Ishikawa (cell line): Measurements from ENCODE around the gene SNTG2.

Source experiments
- CEBPB ChIP-seq: IDR thresholded peaks from 2 replicates; pipeline ENCODE4 v1.6.1; 2012
- CREB1 ChIP-seq: IDR thresholded peaks from 2 replicates; pipeline ENCODE4 v1.6.1; 2012; ENCODE audit warnings: low read depth
- EGR1 ChIP-seq: IDR thresholded peaks from 2 replicates; pipeline ENCODE4 v1.6.1; 2012
- EP300 ChIP-seq: IDR thresholded peaks from 2 replicates; pipeline ENCODE4 v1.6.1; 2012; ENCODE audit warnings: borderline replicate concordance
- FOXM1 ChIP-seq: IDR thresholded peaks from 2 replicates; pipeline ENCODE4 v1.6.1; 2012; ENCODE audit warnings: low read depth, borderline replicate concordance
- MAX ChIP-seq: IDR thresholded peaks from 2 replicates; pipeline ENCODE4 v1.6.1; 2012
- NFIC ChIP-seq: IDR thresholded peaks from 2 replicates; pipeline ENCODE4 v1.6.1; 2012
- RAD21 ChIP-seq: IDR thresholded peaks from 2 replicates; pipeline ENCODE4 v1.6.1; 2012; ENCODE audit warnings: low read depth
- TAF1 ChIP-seq: IDR thresholded peaks from 2 replicates; pipeline ENCODE4 v1.6.1; 2012; ENCODE audit warnings: low read depth, mild to moderate bottlenecking
- TCF12 ChIP-seq: IDR thresholded peaks from 2 replicates; pipeline ENCODE4 v1.6.1; 2012; ENCODE audit warnings: low read depth
- TEAD4 ChIP-seq: IDR thresholded peaks from 2 replicates; pipeline ENCODE4 v1.6.1; 2012
- USF1 ChIP-seq: IDR thresholded peaks from 2 replicates; pipeline ENCODE4 v1.6.1; 2012
- YY1 ChIP-seq: IDR thresholded peaks from 2 replicates; pipeline ENCODE4 v1.6.1; 2012; ENCODE audit warnings: low read depth
- ZBTB7A ChIP-seq: IDR thresholded peaks from 2 replicates; pipeline ENCODE4 v1.6.1; 2012; ENCODE audit warnings: low read depth
- TF ChIP-seq, protein P1 (sequence below): IDR thresholded peaks from 2 replicates; pipeline ENCODE4 v1.6.1; 2012; ENCODE audit warnings: low read depth, mild to moderate bottlenecking

The SNTG2 gene

GRCh38 chr2:925711-926110 is 24.9 kb upstream of the SNTG2 start:
- TF ChIP-seq ZBTB7A (no peak), MAX (no peak), USF1 (no peak), TEAD4 (no peak), CREB1 (no peak), TAF1 (no peak), FOXM1 (no peak), TCF12 (no peak), RAD21 (no peak), YY1 (no peak), CEBPB (no peak), NFIC (no peak), EGR1 (no peak), EP300 (no peak)
- TF ChIP-seq, protein P1, sequence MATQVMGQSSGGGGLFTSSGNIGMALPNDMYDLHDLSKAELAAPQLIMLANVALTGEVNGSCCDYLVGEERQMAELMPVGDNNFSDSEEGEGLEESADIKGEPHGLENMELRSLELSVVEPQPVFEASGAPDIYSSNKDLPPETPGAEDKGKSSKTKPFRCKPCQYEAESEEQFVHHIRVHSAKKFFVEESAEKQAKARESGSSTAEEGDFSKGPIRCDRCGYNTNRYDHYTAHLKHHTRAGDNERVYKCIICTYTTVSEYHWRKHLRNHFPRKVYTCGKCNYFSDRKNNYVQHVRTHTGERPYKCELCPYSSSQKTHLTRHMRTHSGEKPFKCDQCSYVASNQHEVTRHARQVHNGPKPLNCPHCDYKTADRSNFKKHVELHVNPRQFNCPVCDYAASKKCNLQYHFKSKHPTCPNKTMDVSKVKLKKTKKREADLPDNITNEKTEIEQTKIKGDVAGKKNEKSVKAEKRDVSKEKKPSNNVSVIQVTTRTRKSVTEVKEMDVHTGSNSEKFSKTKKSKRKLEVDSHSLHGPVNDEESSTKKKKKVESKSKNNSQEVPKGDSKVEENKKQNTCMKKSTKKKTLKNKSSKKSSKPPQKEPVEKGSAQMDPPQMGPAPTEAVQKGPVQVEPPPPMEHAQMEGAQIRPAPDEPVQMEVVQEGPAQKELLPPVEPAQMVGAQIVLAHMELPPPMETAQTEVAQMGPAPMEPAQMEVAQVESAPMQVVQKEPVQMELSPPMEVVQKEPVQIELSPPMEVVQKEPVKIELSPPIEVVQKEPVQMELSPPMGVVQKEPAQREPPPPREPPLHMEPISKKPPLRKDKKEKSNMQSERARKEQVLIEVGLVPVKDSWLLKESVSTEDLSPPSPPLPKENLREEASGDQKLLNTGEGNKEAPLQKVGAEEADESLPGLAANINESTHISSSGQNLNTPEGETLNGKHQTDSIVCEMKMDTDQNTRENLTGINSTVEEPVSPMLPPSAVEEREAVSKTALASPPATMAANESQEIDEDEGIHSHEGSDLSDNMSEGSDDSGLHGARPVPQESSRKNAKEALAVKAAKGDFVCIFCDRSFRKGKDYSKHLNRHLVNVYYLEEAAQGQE = no peak

GRCh38 chr2:926259-926793 is 24.3 kb upstream of the SNTG2 start:
- no peak for TF ChIP-seq RAD21
- TF ChIP-seq CEBPB = no peak
- TF ChIP-seq FOXM1 = no peak
- TF ChIP-seq TEAD4 = no peak
- TF ChIP-seq TCF12 = no peak
- TF ChIP-seq, protein P1 = no peak
- no peak for TF ChIP-seq ZBTB7A
- TF ChIP-seq MAX = no peak
- no peak for TF ChIP-seq NFIC

GRCh38 chr2:926896-927295 is 23.8 kb upstream of the SNTG2 start:
- TF ChIP-seq CREB1 (no peak), ZBTB7A (no peak), RAD21 (no peak), TAF1 (no peak), CEBPB (no peak), TCF12 (no peak), NFIC (no peak), FOXM1 (no peak), EGR1 (no peak), MAX (no peak), YY1 (no peak), TEAD4 (no peak), EP300 (no peak), USF1 (no peak)
- TF ChIP-seq, protein P1 = no peak

DNA sequence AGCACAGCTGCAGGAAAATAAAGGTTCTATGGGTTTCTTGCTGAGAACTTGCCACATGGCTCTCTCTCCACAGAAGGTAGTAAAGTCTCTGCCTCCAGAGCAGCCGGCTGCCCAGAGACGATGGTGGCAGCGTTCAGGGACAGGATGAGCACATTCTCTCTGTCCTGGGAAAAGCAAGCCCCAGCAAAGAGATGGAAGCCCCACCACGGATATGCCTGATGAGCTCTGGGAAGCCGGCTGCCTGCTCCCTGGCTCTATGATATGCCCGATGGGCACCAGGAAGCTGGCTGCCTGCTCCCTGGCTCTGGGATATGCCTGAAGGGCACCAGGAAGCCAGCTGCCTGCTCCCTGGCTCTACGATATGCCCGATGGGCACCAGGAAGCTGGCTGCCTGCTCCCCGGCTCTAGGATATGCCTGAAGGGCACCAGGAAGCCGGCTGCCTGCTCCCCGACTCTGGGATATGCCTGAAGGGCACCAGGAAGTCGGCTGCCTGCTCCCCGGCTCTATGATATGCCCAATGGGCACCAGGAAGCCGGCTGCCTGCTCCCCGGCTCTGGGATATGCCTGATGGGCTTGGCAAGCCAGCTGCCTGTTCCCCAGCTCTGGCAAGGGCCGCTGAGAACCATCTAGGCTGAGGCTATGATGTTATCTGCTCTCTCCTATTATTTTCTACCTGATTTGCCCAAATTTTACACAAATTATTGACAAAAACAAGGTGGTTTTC is 21.5 kb upstream of the SNTG2 start:
- TF ChIP-seq, protein P1 = no peak
- TF ChIP-seq TEAD4 (no peak), FOXM1 (no peak), RAD21 (no peak), EGR1 (no peak), MAX (no peak), YY1 (no peak)
